Tibial nerve (tissue), 3 donors: ENCODE results near the gene ZNF613.

ENCODE experiments used
- POLR2A ChIP-seq, 2 donors: fragments of 450-650 bp; IDR thresholded peaks; one replicate each; pipeline ENCODE4 v1.6.1; 2017; ENCODE audit warnings: antibody characterized with exemption in 2 of 2, mild to moderate bottlenecking in 2 of 2, moderate library complexity in 2 of 2
- TF ChIP-seq, protein P1 (sequence below), 5 experiments: fragments of 200-600 bp in 3 of 5; fragments of 450-650 bp in 2 of 5; sonication (generic) in 3 of 5; IDR thresholded peaks; one replicate each; pipeline ENCODE4 v1.5.1; 2016 to 2019; ENCODE audit warnings: antibody characterized with exemption in 5 of 5, mild to moderate bottlenecking in 3 of 5, moderate library complexity in 2 of 5

DNA sequence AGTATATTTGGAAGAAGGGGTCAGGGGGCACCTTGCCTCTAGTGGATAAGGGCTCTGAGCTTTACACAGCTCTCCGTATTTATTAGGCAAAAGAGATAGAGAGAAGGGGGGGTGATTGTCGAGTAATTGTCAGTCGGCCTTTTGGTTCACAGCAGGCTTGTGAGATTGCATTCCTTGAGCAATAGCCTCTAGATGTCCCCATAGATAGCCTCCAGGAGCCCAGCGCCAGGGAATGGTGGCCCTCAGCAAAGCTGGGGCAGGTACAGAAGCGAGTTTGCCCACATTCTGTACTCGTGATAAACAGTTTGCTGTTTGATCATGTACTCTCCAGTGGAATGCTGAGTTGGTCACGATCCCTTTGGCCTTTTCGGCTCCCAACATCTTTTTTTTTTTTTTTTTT lies 4.6 kb downstream of the ZNF613 start:
- TF ChIP-seq, protein P1, sequence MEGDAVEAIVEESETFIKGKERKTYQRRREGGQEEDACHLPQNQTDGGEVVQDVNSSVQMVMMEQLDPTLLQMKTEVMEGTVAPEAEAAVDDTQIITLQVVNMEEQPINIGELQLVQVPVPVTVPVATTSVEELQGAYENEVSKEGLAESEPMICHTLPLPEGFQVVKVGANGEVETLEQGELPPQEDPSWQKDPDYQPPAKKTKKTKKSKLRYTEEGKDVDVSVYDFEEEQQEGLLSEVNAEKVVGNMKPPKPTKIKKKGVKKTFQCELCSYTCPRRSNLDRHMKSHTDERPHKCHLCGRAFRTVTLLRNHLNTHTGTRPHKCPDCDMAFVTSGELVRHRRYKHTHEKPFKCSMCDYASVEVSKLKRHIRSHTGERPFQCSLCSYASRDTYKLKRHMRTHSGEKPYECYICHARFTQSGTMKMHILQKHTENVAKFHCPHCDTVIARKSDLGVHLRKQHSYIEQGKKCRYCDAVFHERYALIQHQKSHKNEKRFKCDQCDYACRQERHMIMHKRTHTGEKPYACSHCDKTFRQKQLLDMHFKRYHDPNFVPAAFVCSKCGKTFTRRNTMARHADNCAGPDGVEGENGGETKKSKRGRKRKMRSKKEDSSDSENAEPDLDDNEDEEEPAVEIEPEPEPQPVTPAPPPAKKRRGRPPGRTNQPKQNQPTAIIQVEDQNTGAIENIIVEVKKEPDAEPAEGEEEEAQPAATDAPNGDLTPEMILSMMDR (IDR thresholded peaks at IDR 0.05), result no peak
- TF ChIP-seq POLR2A (IDR thresholded peaks at IDR 0.05), result no peak
